Measurements from ENCODE around the gene PRKCI.

Gene PRKCI

GRCh38 chr3:170346481-170347392, 124.5 kb downstream of the PRKCI start:
- DNase-seq (ENCODE audit: low spot score): peak; percentile 68

- DNase-seq (ENCODE audit: low spot score): no peak
Observed at GRCh38 chr3:170350515-170351413, 128.5 kb downstream of the PRKCI start.

GRCh38 chr3:170352936-170353335, 130.7 kb downstream of the PRKCI start:
- DNase-seq (ENCODE audit: low spot score): no peak

- no peak for DNase-seq (ENCODE audit: low spot score)
Observed at GRCh38 chr3:170353485-170353884, 131.3 kb downstream of the PRKCI start.

- DNase-seq (ENCODE audit: low spot score): no peak
Observed at GRCh38 chr3:170354760-170355159, 132.5 kb downstream of the PRKCI start.

All from AG08395 (cell line).